ENCODE measurements around the gene SNX20. TPM values are rescaled to one million over a fixed set of nuclear protein-coding genes. Genes with fewer than 3 reads are reported as not detected.

SNX20 gene
- total and polyA plus RNA-seq, 2 donors (not counting 3 experiments of a cell fraction or from before 2014, with no cell fraction given), result not detected

DNA sequence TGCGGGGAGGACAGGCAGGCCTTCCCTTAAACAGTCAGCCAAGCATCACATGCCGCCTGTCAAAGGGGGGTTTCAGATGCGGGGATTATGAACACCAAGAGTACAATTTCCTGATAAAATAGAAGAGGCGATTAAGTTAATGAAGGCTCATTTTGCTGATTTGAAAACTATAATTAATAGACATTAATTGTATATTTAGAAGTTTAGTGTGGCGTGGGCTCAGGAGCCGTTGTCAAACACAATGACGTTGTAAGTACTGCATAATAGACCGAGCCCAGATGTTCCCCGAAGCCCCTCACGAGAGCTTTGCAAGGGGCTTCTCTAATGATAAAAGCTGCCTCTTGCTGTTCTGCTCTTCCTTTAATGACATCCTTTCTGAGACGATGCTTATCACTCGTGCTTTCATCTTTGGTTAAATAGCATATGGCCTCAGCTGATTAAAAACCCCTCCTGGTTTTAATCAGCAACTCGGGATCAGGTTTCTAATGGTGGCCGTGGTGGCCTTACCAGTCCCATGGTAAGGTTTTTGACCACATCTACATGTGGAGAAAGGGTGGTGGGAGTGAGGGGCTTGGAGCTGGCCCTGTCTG is 28.2 kb downstream of the SNX20 start:
- dilution Hi-C loops (cut with MboI; ENCODE audit: extremely low pct_ligation_motif_present, low sequenced_read_pairs) (no loop called here), intact Hi-C loops (cut with micrococcal nuclease) (no loop called here)
- no TSS peak for BruUV-seq (replicated peaks)
- no peaks in the 10 kb centered on the region for H3K9me1 ChIP-seq (replicated peaks; ENCODE audit: control insufficient read depth, extremely low read depth, insufficient read depth, low read length)
- no peak overlapping the region for H3K4me3 ChIP-seq (replicated peaks in 1 of 3; ENCODE audit: insufficient read depth in 1 of 3, low read depth in 1 of 3, low read length in 3 of 3)
- TF ChIP-seq POLR2A (IDR thresholded peaks at IDR 0.05; ENCODE audit: low read depth, low read length) (no peak), JUN (IDR thresholded peaks at IDR 0.05; ENCODE audit: borderline replicate concordance, insufficient read depth, insufficient read length, low read depth) (no peak), GATA2 (IDR thresholded peaks at IDR 0.05; ENCODE audit: insufficient read depth, insufficient read length, low read depth, low read length) (no peak), POLR2AphosphoS5 (IDR thresholded peaks at IDR 0.05; ENCODE audit: insufficient read depth, low read depth, low read length) (no peak), EZH2 (IDR thresholded peaks at IDR 0.05; ENCODE audit: borderline replicate concordance, low read depth, low read length, severe bottlenecking) (no peak), MYC (IDR thresholded peaks at IDR 0.05; ENCODE audit: low read depth, low read length) (no peak), FOS (IDR thresholded peaks at IDR 0.05; ENCODE audit: borderline replicate concordance, insufficient read depth, low read length) (no peak)
- TF ChIP-seq, protein P1, sequence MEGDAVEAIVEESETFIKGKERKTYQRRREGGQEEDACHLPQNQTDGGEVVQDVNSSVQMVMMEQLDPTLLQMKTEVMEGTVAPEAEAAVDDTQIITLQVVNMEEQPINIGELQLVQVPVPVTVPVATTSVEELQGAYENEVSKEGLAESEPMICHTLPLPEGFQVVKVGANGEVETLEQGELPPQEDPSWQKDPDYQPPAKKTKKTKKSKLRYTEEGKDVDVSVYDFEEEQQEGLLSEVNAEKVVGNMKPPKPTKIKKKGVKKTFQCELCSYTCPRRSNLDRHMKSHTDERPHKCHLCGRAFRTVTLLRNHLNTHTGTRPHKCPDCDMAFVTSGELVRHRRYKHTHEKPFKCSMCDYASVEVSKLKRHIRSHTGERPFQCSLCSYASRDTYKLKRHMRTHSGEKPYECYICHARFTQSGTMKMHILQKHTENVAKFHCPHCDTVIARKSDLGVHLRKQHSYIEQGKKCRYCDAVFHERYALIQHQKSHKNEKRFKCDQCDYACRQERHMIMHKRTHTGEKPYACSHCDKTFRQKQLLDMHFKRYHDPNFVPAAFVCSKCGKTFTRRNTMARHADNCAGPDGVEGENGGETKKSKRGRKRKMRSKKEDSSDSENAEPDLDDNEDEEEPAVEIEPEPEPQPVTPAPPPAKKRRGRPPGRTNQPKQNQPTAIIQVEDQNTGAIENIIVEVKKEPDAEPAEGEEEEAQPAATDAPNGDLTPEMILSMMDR (IDR thresholded peaks at IDR 0.05; ENCODE audit: extremely low read depth in 1 of 2, insufficient read depth in 1 of 2, low read depth in 1 of 2, low read length in 2 of 2), result no peak
- TF ChIP-seq, protein P2, sequence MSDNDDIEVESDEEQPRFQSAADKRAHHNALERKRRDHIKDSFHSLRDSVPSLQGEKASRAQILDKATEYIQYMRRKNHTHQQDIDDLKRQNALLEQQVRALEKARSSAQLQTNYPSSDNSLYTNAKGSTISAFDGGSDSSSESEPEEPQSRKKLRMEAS (IDR thresholded peaks at IDR 0.05; ENCODE audit: insufficient read depth, insufficient read length), result no peak
- POLR2A ChIA-PET, result no interaction called here
- H2AFZ ChIP-seq (ENCODE audit: low read depth, low read length), result no peak overlapping the region
- CTCF ChIA-PET, result interaction anchor here (2.7 kb wide), 1 partner anchor 12 kb away, joined by 14 read pairs; no protein-coding TSS in a partner anchor
- H3K4me2 ChIP-seq (ENCODE audit: insufficient read depth, low read length), result no peak overlapping the region
- FAIRE-seq, result no peak
- no peaks in the 10 kb centered on the region for H4K20me1 ChIP-seq (replicated peaks; ENCODE audit: control insufficient read depth, extremely low read depth, insufficient read depth, low read length)
- no peaks in the 10 kb centered on the region for H3K9me3 ChIP-seq (replicated peaks; ENCODE audit: control insufficient read depth, insufficient read depth, low read length)
- H3K9ac ChIP-seq (replicated peaks; ENCODE audit: extremely low read depth, insufficient read depth, low read length), result no peak overlapping the region
- no peaks in the 10 kb centered on the region for H3K4me1 ChIP-seq (ENCODE audit: control insufficient read depth, extremely low read depth, insufficient read depth, low read length)
- H3K79me2 ChIP-seq (ENCODE audit: control insufficient read depth, insufficient read depth, low read length), result no peaks in the 10 kb centered on the region
- H3K27ac ChIP-seq (ENCODE audit: insufficient read depth, low read depth, low read length), result no peak overlapping the region
- no peaks in the 10 kb centered on the region for H3K27me3 ChIP-seq (ENCODE audit: control insufficient read depth in 2 of 2, insufficient read depth in 2 of 2, low read length in 2 of 2)
- no peak for DNase-seq (ENCODE audit: low read depth, low spot score)
- H3K36me3 ChIP-seq (ENCODE audit: control insufficient read depth in 2 of 2, extremely low read depth in 1 of 2, insufficient read depth in 2 of 2, low read length in 2 of 2), result no peaks in the 10 kb centered on the region
